ENCODE data around the gene LOXHD1.

The LOXHD1 gene

GRCh38 chr18:46509530-46509929 lies 147.5 kb downstream of the LOXHD1 start:
- H3K4me3 ChIP-seq (ENCODE audit: low read depth, low read length) = no peak overlapping the region
- CTCF ChIA-PET = no interaction called here
- POLR2A ChIA-PET = no interaction called here

DNA sequence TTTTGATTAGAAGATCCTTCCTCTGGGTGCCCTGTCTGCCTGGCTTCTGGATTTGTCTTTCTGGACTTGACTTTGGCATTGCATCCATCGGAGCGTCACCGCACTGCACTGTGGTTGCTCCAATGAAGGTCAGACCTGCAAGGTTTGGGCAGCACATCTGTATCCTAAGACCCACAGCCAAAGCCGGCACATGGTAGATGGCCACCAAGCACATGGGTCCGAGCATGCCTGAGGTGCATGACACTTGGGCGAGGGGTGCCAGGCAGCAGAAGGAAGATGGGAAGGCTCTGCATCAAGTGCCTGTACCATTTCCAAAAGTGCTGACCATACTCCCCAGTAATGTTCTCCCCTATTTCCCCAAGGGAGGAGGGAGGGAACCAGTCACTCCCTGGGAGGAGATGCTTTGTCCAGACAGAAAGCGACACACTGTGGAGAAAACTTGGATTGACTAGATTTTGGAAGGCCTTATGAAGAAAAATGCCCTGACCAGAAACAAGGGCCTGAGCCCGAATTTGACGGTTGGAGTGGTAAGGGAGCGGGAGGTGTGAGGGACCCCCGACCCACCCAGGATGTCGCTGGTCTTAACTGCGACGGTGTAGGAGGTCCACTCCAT lies 149.9 kb downstream of the LOXHD1 start:
- CTCF ChIA-PET = no interaction called here
- TF ChIP-seq, protein P1, sequence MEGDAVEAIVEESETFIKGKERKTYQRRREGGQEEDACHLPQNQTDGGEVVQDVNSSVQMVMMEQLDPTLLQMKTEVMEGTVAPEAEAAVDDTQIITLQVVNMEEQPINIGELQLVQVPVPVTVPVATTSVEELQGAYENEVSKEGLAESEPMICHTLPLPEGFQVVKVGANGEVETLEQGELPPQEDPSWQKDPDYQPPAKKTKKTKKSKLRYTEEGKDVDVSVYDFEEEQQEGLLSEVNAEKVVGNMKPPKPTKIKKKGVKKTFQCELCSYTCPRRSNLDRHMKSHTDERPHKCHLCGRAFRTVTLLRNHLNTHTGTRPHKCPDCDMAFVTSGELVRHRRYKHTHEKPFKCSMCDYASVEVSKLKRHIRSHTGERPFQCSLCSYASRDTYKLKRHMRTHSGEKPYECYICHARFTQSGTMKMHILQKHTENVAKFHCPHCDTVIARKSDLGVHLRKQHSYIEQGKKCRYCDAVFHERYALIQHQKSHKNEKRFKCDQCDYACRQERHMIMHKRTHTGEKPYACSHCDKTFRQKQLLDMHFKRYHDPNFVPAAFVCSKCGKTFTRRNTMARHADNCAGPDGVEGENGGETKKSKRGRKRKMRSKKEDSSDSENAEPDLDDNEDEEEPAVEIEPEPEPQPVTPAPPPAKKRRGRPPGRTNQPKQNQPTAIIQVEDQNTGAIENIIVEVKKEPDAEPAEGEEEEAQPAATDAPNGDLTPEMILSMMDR (IDR thresholded peaks at IDR 0.05; ENCODE audit: insufficient read depth, low read length, missing control alignments) = no peak
- POLR2A ChIA-PET = no interaction called here
- H3K4me3 ChIP-seq (ENCODE audit: low read depth, low read length) = no peak overlapping the region
- DNase-seq (ENCODE audit: low read depth, low spot score) = no peak

More at GRCh38 chr18:46509530-46509929, 147.5 kb downstream of the LOXHD1 start:
- DNase-seq (ENCODE audit: low read depth, low spot score) = no peak
- TF ChIP-seq, protein P1 (IDR thresholded peaks at IDR 0.05; ENCODE audit: insufficient read depth, low read length, missing control alignments) = no peak

DNA sequence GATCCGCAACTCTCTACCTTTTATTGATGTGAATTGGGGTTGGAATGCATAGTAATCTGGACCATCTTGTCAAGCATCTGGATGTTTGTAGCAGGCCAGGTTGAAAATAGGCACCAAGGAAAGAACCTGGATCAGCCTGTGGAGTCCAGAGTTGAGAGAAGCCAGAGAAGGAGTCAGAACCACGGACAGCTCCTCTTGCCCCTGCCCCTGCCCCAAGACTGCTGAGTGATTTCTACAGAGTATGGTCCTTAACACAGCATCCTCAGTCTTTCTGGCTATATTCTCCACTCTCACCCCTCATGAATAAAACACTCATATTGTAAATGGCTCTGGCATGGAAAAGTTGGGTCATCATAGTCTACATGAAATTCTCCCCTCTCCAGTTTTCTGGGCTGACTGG lies 154.6 kb downstream of the LOXHD1 start:
- ChIA-PET CTCF (no interaction called here), POLR2A (no interaction called here)
- H3K4me3 ChIP-seq (ENCODE audit: low read depth, low read length) = no peak overlapping the region
- TF ChIP-seq, protein P1 (IDR thresholded peaks at IDR 0.05; ENCODE audit: insufficient read depth, low read length, missing control alignments) = no peak
- no peak for DNase-seq (ENCODE audit: low read depth, low spot score)

GRCh38 chr18:46497129-46497528 lies 159.9 kb downstream of the LOXHD1 start:
- DNase-seq (ENCODE audit: low read depth, low spot score) = no peak
- POLR2A ChIA-PET = no interaction called here
- TF ChIP-seq, protein P1 (IDR thresholded peaks at IDR 0.05; ENCODE audit: insufficient read depth, low read length, missing control alignments) = no peak
- no peak overlapping the region for H3K4me3 ChIP-seq (ENCODE audit: low read depth, low read length)
- CTCF ChIA-PET = interaction anchor here (1.1 kb wide), 1 partner anchor 161 kb away, joined by 3 read pairs; no protein-coding TSS in a partner anchor

- DNase-seq (ENCODE audit: low read depth, low spot score) = no peak
- H3K4me3 ChIP-seq (ENCODE audit: low read depth, low read length) = no peak overlapping the region
- ChIA-PET POLR2A (no interaction called here), CTCF (interaction anchor here (3.1 kb wide), 1 partner anchor 207 kb away, joined by 18 read pairs; no protein-coding TSS in a partner anchor)
- TF ChIP-seq, protein P1 (IDR thresholded peaks at IDR 0.05; ENCODE audit: insufficient read depth, low read length, missing control alignments) = no peak
Observed at GRCh38 chr18:46488471-46489213, 168.4 kb downstream of the LOXHD1 start.

DNA sequence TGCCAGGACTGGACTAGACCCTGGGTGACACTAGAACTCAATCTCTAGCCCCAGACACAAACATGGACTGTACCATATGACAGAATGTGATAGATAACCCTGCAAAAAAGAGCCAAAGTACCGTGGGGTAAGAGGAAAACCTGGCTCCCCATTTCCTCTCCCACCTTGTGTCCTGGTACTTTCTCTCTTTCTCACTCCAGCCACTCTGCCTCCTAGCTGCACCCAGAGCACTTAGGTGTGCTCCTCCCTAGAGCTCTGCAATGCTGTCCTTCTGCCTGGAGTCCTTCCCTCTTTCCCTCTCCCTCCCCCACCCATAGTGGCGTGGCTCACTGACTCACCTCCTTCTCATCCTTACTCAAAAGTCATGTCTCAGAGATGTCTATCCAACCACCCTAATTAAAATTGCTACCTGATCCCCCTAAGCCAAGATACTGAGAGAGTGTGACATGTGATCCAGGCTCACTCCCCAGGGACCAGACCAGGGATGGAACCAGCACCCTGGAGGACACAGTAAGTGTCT lies 171.3 kb downstream of the LOXHD1 start:
- POLR2A ChIA-PET = no interaction called here
- no peak overlapping the region for H3K4me3 ChIP-seq (ENCODE audit: low read depth, low read length)
- CTCF ChIA-PET = no interaction called here
- TF ChIP-seq, protein P1 (IDR thresholded peaks at IDR 0.05; ENCODE audit: insufficient read depth, low read length, missing control alignments) = no peak
- DNase-seq (ENCODE audit: low read depth, low spot score) = no peak
